K562 (cell line): Measurements from ENCODE around the gene RBMX. TPM values are rescaled to one million over a fixed set of nuclear protein-coding genes. Genes with fewer than 3 reads are reported as not detected.

Source experiments
- CEBPZ ChIP-seq: fragments of 150-350 bp; IDR thresholded peaks from 2 replicates; pipeline ENCODE4 v1.6.1; 2014; ENCODE audit warnings: low read depth, mild to moderate bottlenecking, low read length, borderline replicate concordance
- MAZ ChIP-seq, 2 experiments: fragments of 450-650 bp in 1 of 2; sonication (generic) in 1 of 2; formaldehyde crosslinking; IDR thresholded peaks in 1 of 2; conservative IDR thresholded peaks in 1 of 2; 2 replicates each; pipeline versions ENCODE4 v1.4.0 to v1.5.0; 2020; ENCODE audit warnings: mild to moderate bottlenecking in 1 of 2, missing genetic modification reagents in 1 of 2
- NCOA2 ChIP-seq, 2 experiments: fragments of 450-650 bp; IDR thresholded peaks; 2 replicates each; pipeline ENCODE4 v1.6.1; 2018; ENCODE audit warnings: mild to moderate bottlenecking in 2 of 2, moderate library complexity in 1 of 2; ENCODE audit not compliant: partially characterized antibody in 2 of 2
- NCOR1 ChIP-seq: fragments of 450-650 bp; IDR thresholded peaks from 2 replicates; pipeline ENCODE4 v1.6.1; 2016; ENCODE audit warnings: mild to moderate bottlenecking, moderate library complexity
- PHB ChIP-seq: fragments of 250-450 bp; sonication (Bioruptor Pico); IDR thresholded peaks from 2 replicates; pipeline ENCODE4 v1.5.0; 2021
- REST ChIP-seq, 2 experiments: fragments of 450-650 bp; formaldehyde crosslinking in 1 of 2; IDR thresholded peaks; 2 replicates each; pipeline versions ENCODE4 v1.4.0 to v1.6.1; 2014 to 2020; ENCODE audit warnings: mild to moderate bottlenecking in 2 of 2, borderline replicate concordance in 1 of 2, low read depth in 1 of 2
- SIN3B ChIP-seq: fragments of 450-650 bp; IDR thresholded peaks from 2 replicates; pipeline ENCODE4 v1.6.1; 2017; ENCODE audit warnings: low read depth, mild to moderate bottlenecking, moderate library complexity
- SNIP1 ChIP-seq: fragments of 450-650 bp; IDR thresholded peaks from 2 replicates; pipeline ENCODE4 v1.7.1; 2017; ENCODE audit warnings: low read depth, mild to moderate bottlenecking
- ZNF316 ChIP-seq: fragments of 450-650 bp; IDR thresholded peaks from 2 replicates; pipeline ENCODE4 v1.6.1; 2016
- ZNF518B ChIP-seq: fragments of 250-450 bp; sonication (Bioruptor Pico); IDR thresholded peaks from 2 replicates; pipeline ENCODE4 v1.5.0; 2021; ENCODE audit warnings: mild to moderate bottlenecking, moderate library complexity
- ZNF717 ChIP-seq: fragments of 250-450 bp; sonication (Bioruptor Pico); IDR thresholded peaks from 2 replicates; pipeline ENCODE4 v1.5.0; 2021
- ZSCAN32 ChIP-seq: fragments of 450-650 bp; formaldehyde crosslinking; IDR thresholded peaks from 2 replicates; pipeline ENCODE4 v1.4.0; 2020; ENCODE audit warnings: mild to moderate bottlenecking, moderate library complexity
- polyA plus RNA-seq, 8 experiments: library from polyadenylated mRNA; depleted of rRNA in 4 of 8; stranded (reverse) in 5 of 8; unstranded in 3 of 8; fragments of >200 nt; fragmentation: Nextera tagmentation in 2 of 8; fragmentation: Illumina TruSeq in 1 of 8; extraction: Ambion mirVana in 2 of 8; extraction: Trizol in 1 of 8; gene quantifications; 2 replicates each; pipeline versions ENCODE4 v1.2.1 to v1.2.3, GENCODE V29; 2011 to 2014; ENCODE audit warnings: inconsistent platforms in 1 of 8, missing spikeins in 1 of 8
- total RNA-seq, 7 experiments: library from RNA; depleted of rRNA in 6 of 7; stranded (reverse); fragments of >200 nt in 6 of 7; fragmentation: Illumina TruSeq in 2 of 7; extraction: Trizol in 2 of 7; gene quantifications; 2 replicates each; pipeline versions ENCODE4 v1.2.1 to v1.2.3, GENCODE V29; 2011 to 2021; ENCODE audit warnings: low replicate concordance in 1 of 7

The RBMX gene
- total and polyA plus RNA-seq, 9 of the 15 experiments (the other 6 are each of a cell fraction or from before 2014, with no cell fraction given), result 405 to 671 (median 540) TPM

- TF ChIP-seq CEBPZ, result no peak
- TF ChIP-seq PHB, result no peak
- no peak for TF ChIP-seq SNIP1
- TF ChIP-seq NCOA2 (IDR thresholded peaks at IDR 0.05; ENCODE audit: partially characterized antibody in 2 of 2), result no peak
- no peak for TF ChIP-seq SIN3B
- TF ChIP-seq NCOR1, result no peak
- no peak for TF ChIP-seq ZNF316
- TF ChIP-seq ZNF518B (CRISPR knock-in tag), result no peak
- peak in 1 of 2 experiments; percentile 78; a peak in 2 of 4 replicates for TF ChIP-seq MAZ (CRISPR knock-in tag; conservative IDR thresholded peaks at IDR 0.05 in 1 of 2, IDR thresholded peaks at IDR 0.05 in 1 of 2)
- TF ChIP-seq ZNF717 (CRISPR knock-in tag), result no peak
- TF ChIP-seq ZSCAN32 (CRISPR knock-in tag), result no peak
- no peak for TF ChIP-seq REST (IDR thresholded peaks at IDR 0.05; ENCODE audit: borderline replicate concordance)
- no peak for TF ChIP-seq REST (CRISPR knock-in tag; IDR thresholded peaks at IDR 0.05; ENCODE audit: low read depth)
Observed at GRCh38 chrX:136909119-136909705, 28.7 kb upstream of the RBMX start (continued).
